K562 (cell line): ENCODE results near the gene ACTN4. TPM values are rescaled to one million over a fixed set of nuclear protein-coding genes. Genes with fewer than 3 reads are reported as not detected.
A peak's percentile ranks its signal among the peaks of the same experiment; 100 is the strongest.
"Not testable (repeated sequence)": the region's sequence is repeated elsewhere in the genome, so short reads cannot be mapped to it uniquely, and the experiment has no call there.

Experiments used
- ATAC-seq: fragments of 200-7000 bp; cut with Tn5 transposase; 3 replicates; pipeline ENCODE4 v1.9.1; 2020; ENCODE audit warnings: moderate library complexity
- BruUV-seq: library from RNA; stranded (reverse); fragments of 400-500 nt; replicated peaks from 2 replicates; lab custom pipeline; 2021; lab: Mats Ljungman, UMichigan
- CTCF ChIA-PET: fragments of 300-600 bp; formaldehyde crosslinking; extraction: SDS; loops from one replicate; lab custom pipeline; 2021; ENCODE audit warnings: low intra/inter-chr PET ratio; lab: Yijun Ruan, JAX
- POLR2A ChIA-PET: fragments of 300-600, 350-650 bp; sonication (Branson Sonifier 250); formaldehyde crosslinking; extraction: SDS; loops from one replicate; lab custom pipeline; 2021; ENCODE audit warnings: antibody characterized with exemption, inconsistent platforms; lab: Yijun Ruan, JAX
- DNase-seq, 4 experiments: peaks; one replicate each; pipeline versions ENCODE4 v3.0.0 to v3.0.0-alpha.2; 2011 to 2018; ENCODE audit warnings: low spot score in 3 of 4, mixed read lengths in 3 of 4; ENCODE audit errors: extremely low read depth in 1 of 4
- FAIRE-seq: peaks from 2 replicates; lab custom pipeline; 2011; peaks lifted over from hg19 to GRCh38; lab: Jason Lieb, UNC
- H2AFZ ChIP-seq: 2 replicates; pipeline ENCODE4 v1.6.0; 2011; ENCODE audit warnings: low read depth, low read length, control low read depth, inconsistent platforms
- H3K27ac ChIP-seq: fragments of 200-600 bp; 3 replicates; pipeline ENCODE4 v1.8.0; 2011; ENCODE audit warnings: low read depth, mild to moderate bottlenecking, control low read depth, inconsistent platforms, low read length, moderate library complexity, mixed read lengths; ENCODE audit errors: extremely low read depth
- H3K27me3 ChIP-seq, 2 experiments: fragments of 300-600 bp in 1 of 2; 2 replicates in 1 of 2; 3 replicates in 1 of 2; pipeline versions ENCODE4 v1.6.0 to v1.8.0; 2011; ENCODE audit warnings: inconsistent platforms in 2 of 2, low read length in 2 of 2, mild to moderate bottlenecking in 1 of 2, mixed read lengths in 1 of 2, moderate library complexity in 1 of 2; ENCODE audit not compliant: control insufficient read depth in 2 of 2, insufficient read depth in 2 of 2
- H3K36me3 ChIP-seq: fragments of 300-600 bp; 3 replicates; pipeline ENCODE4 v1.8.0; 2011; ENCODE audit warnings: mild to moderate bottlenecking, low read length, inconsistent platforms; ENCODE audit not compliant: control insufficient read depth, insufficient read depth
- H3K4me1 ChIP-seq, 2 experiments: fragments of 200-600 bp in 1 of 2; replicated peaks in 1 of 2; 2 replicates in 1 of 2; 3 replicates in 1 of 2; pipeline versions ENCODE4 v1.5.1 to v1.8.0; 2011; ENCODE audit warnings: inconsistent platforms in 2 of 2, low read length in 2 of 2, mild to moderate bottlenecking in 1 of 2, mixed read lengths in 1 of 2, moderate library complexity in 1 of 2; ENCODE audit not compliant: control insufficient read depth in 2 of 2, insufficient read depth in 2 of 2
- H3K4me2 ChIP-seq: 2 replicates; pipeline ENCODE4 v1.6.1; 2011; ENCODE audit warnings: low read length, control low read depth, inconsistent platforms, mixed read lengths; ENCODE audit not compliant: insufficient read depth
- H3K4me3 ChIP-seq: fragments of 200-600 bp; sonication (generic), shearing (Covaris generic); 2 replicates; pipeline ENCODE4 v1.5.1; 2016; ENCODE audit warnings: control low read depth, inconsistent platforms
- H3K79me2 ChIP-seq: fragments of 200-600 bp; 3 replicates; pipeline ENCODE4 v1.8.0; 2011; ENCODE audit warnings: low read length, inconsistent platforms; ENCODE audit not compliant: control insufficient read depth, insufficient read depth
- H3K9ac ChIP-seq, 2 experiments: 2 replicates each; pipeline versions ENCODE4 v1.6.0 to v1.6.1; 2011; ENCODE audit warnings: low read depth in 2 of 2, low read length in 2 of 2, control low read depth in 1 of 2, inconsistent platforms in 1 of 2, mild to moderate bottlenecking in 1 of 2, mixed read lengths in 1 of 2; ENCODE audit not compliant: insufficient read depth in 1 of 2
- H3K9me1 ChIP-seq: one replicate; pipeline ENCODE4 v1.6.0; 2011; ENCODE audit warnings: inconsistent platforms, mild to moderate bottlenecking, low read length, moderate library complexity; ENCODE audit not compliant: control insufficient read depth, insufficient read depth
- H3K9me3 ChIP-seq: replicated peaks from 2 replicates; pipeline ENCODE4 v1.5.1; 2011; ENCODE audit warnings: low read depth, low read length, inconsistent platforms; ENCODE audit not compliant: control insufficient read depth, insufficient read depth
- H4K20me1 ChIP-seq: replicated peaks from 2 replicates; pipeline ENCODE4 v1.6.1; 2011; ENCODE audit warnings: low read length, inconsistent platforms, mixed read lengths; ENCODE audit not compliant: control insufficient read depth, insufficient read depth
- KDM1A ChIP-seq, 2 experiments: fragments of 450-650 bp; IDR thresholded peaks; 2 replicates each; pipeline ENCODE4 v1.6.1; 2016; ENCODE audit warnings: mild to moderate bottlenecking in 2 of 2
- NCOA2 ChIP-seq, 2 experiments: fragments of 450-650 bp; IDR thresholded peaks; 2 replicates each; pipeline ENCODE4 v1.6.1; 2018; ENCODE audit warnings: mild to moderate bottlenecking in 2 of 2, moderate library complexity in 1 of 2; ENCODE audit not compliant: partially characterized antibody in 2 of 2
- WGBS: fragments of 100-300 bp; shearing (Covaris generic); methylation state at CpG from one replicate; pipeline ENCODE4 v1.1.6; 2016; ENCODE audit warnings: low coverage, mixed read lengths; ENCODE audit not compliant: insufficient coverage; ENCODE audit errors: missing lambda C conversion rate; 5-methylcytosine and 5-hydroxymethylcytosine counted together
- in situ Hi-C: fragments of 300-500 bp; cut with MboI; formaldehyde crosslinking; loops from 4 replicates; pipeline ENCODE4 v1.15.0; 2018; ENCODE audit warnings: inconsistent platforms, mixed read lengths
- intact Hi-C: fragments of 100-400 bp; cut with micrococcal nuclease; formaldehyde crosslinking; loops from 2 replicates; pipeline ENCODE4 v1.14.2; 2022
- polyA plus RNA-seq, 8 experiments: library from polyadenylated mRNA; depleted of rRNA in 4 of 8; stranded (reverse) in 5 of 8; unstranded in 3 of 8; fragments of >200 nt; fragmentation: Nextera tagmentation in 2 of 8; fragmentation: Illumina TruSeq in 1 of 8; extraction: Ambion mirVana in 2 of 8; extraction: Trizol in 1 of 8; gene quantifications; 2 replicates each; pipeline versions ENCODE4 v1.2.1 to v1.2.3, GENCODE V29; 2011 to 2014; ENCODE audit warnings: inconsistent platforms in 1 of 8, missing spikeins in 1 of 8
- total RNA-seq, 7 experiments: library from RNA; depleted of rRNA in 6 of 7; stranded (reverse); fragments of >200 nt in 6 of 7; fragmentation: Illumina TruSeq in 2 of 7; extraction: Trizol in 2 of 7; gene quantifications; 2 replicates each; pipeline versions ENCODE4 v1.2.1 to v1.2.3, GENCODE V29; 2011 to 2021; ENCODE audit warnings: low replicate concordance in 1 of 7
- TF ChIP-seq, protein P1 (sequence below), 3 experiments: fragments of 200-800 bp in 1 of 3; fragments of 250-450 bp in 1 of 3; fragments of 450-650 bp in 1 of 3; sonication (Bioruptor Pico) in 1 of 3; sonication (Bioruptor generic) in 1 of 3; formaldehyde crosslinking in 1 of 3; IDR thresholded peaks; 2 replicates each; pipeline versions ENCODE4 v1.6.1 to v1.8.0; 2016 to 2022; ENCODE audit warnings: mild to moderate bottlenecking in 2 of 3, missing genetic modification characterization in 2 of 3, missing compliant biosample characterization in 1 of 3, moderate library complexity in 1 of 3

ACTN4 gene
- total and polyA plus RNA-seq, 9 of the 15 experiments (the other 6 are each of a cell fraction or from before 2014, with no cell fraction given), result 3.1 to 385 (median 125) TPM

DNA sequence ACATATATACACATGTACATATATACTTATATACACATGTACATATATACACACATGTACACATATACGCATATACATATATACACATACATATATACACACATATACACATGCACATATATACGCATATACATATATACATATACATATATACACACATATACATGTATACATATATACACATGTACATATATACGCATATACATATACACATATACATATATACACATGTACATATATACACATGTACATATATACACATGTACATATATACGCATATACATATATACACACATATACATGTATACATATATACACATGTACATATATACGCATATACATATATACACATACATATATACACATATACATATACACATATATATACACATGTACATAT lies 44.6 kb upstream of the ACTN4 start:
- H3K9ac ChIP-seq, FAIRE-seq, BruUV-seq, H3K4me2 ChIP-seq, DNase-seq, in situ Hi-C loops, POLR2A ChIA-PET, intact Hi-C loops, CTCF ChIA-PET, H3K9me3 ChIP-seq, H4K20me1 ChIP-seq, H3K9me1 ChIP-seq, H3K36me3 ChIP-seq, H3K27me3 ChIP-seq, H2AFZ ChIP-seq, H3K27ac ChIP-seq, ATAC-seq, H3K4me3 ChIP-seq: not testable (repeated sequence)
- H3K4me1 ChIP-seq, result peaks cover 3 to 22% of the 10 kb centered on the region in 2 experiments; a peak in 4 of 5 replicates
- peak in 1 of 2 experiments; percentile 76; a peak in 1 of 4 replicates for TF ChIP-seq KDM1A (IDR thresholded peaks at IDR 0.05)
- peak in 1 of 2 experiments; percentile 91 for TF ChIP-seq NCOA2 (IDR thresholded peaks at IDR 0.05; ENCODE audit: partially characterized antibody in 2 of 2)
- TF ChIP-seq, protein P1, sequence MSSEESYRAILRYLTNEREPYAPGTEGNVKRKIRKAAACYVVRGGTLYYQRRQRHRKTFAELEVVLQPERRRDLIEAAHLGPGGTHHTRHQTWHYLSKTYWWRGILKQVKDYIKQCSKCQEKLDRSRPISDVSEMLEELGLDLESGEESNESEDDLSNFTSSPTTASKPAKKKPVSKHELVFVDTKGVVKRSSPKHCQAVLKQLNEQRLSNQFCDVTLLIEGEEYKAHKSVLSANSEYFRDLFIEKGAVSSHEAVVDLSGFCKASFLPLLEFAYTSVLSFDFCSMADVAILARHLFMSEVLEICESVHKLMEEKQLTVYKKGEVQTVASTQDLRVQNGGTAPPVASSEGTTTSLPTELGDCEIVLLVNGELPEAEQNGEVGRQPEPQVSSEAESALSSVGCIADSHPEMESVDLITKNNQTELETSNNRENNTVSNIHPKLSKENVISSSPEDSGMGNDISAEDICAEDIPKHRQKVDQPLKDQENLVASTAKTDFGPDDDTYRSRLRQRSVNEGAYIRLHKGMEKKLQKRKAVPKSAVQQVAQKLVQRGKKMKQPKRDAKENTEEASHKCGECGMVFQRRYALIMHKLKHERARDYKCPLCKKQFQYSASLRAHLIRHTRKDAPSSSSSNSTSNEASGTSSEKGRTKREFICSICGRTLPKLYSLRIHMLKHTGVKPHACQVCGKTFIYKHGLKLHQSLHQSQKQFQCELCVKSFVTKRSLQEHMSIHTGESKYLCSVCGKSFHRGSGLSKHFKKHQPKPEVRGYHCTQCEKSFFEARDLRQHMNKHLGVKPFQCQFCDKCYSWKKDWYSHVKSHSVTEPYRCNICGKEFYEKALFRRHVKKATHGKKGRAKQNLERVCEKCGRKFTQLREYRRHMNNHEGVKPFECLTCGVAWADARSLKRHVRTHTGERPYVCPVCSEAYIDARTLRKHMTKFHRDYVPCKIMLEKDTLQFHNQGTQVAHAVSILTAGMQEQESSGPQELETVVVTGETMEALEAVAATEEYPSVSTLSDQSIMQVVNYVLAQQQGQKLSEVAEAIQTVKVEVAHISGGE (CRISPR knock-in tag; IDR thresholded peaks at IDR 0.05), result 0 out of 6 replicates have a peak, but pooled peaks of 1 of the 3 experiments have one; percentile 31
- TF ChIP-seq, all 486 proteins: peak for 3; not testable (repeated sequence) for 483
- not testable (repeated sequence) for H3K79me2 ChIP-seq
- WGBS, result 92% methylated on average over 5 of the region's 5 CpGs
